Measurements from ENCODE around the gene USF1. TPM values are rescaled to one million over a fixed set of nuclear protein-coding genes. Genes with fewer than 3 reads are reported as not detected.

USF1 gene
- total and polyA plus RNA-seq, 2 experiments from 2014 or later = 23.8 to 74.8 TPM

DNA sequence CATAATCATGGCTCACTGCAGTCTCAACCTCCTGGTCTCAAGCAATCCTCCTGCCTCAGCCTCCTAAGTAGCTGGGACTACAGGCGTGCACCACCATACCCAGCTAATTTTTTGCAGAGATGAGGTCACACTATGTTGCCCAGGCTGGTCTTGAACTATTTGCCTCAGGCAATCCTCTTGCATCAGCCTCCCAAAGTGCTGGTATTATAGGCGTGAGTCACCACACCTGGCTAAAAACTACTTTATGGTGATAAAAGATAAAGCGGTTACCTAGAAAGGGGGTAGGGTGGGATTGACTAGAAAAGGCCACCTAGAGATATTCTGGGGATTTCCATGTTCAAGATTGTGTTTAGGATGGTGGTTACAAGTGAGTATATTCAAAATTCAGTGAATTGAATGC is 12.0 kb downstream of the USF1 start:
- Histone ChIP-seq H4K20me1 (replicated peaks; ENCODE audit: insufficient read depth) (no peaks in the 10 kb centered on the region), H2AFZ (no peak overlapping the region), H3K9me2 (ENCODE audit: insufficient read depth) (no peaks in the 10 kb centered on the region), H3K36me3 (ENCODE audit: insufficient read depth) (no peaks in the 10 kb centered on the region), H3K27me3 (ENCODE audit: insufficient read depth) (no peaks in the 10 kb centered on the region), H3F3A (replicated peaks; ENCODE audit: low read depth) (peaks cover 19% of the 10 kb centered on the region), H3K79me2 (replicated peaks; ENCODE audit: insufficient read depth) (peaks cover 16% of the 10 kb centered on the region), H3K27ac (ENCODE audit: low read depth) (0 out of 2 replicates have a peak overlapping the region, but pooled peaks have one; percentile 26), H3K4me1 (ENCODE audit: insufficient read depth) (peaks cover 29% of the 10 kb centered on the region), H3K4me3 (no peak overlapping the region), H3K4me2 (no peak overlapping the region)
- ATAC-seq (no peak), DNase-seq (ENCODE audit: low spot score) (no peak)
- Mint-ChIP-seq H3K4me3 (no peak overlapping the region), H3K36me3 (ENCODE audit: low read depth) (peaks cover 12% of the 10 kb centered on the region; the same call in 2 of the 3 replicates), H3K4me1 (peaks cover 31% of the 10 kb centered on the region), H3K27ac (no peak overlapping the region), H3K27me3 (ENCODE audit: insufficient read depth, low read depth, poor library complexity) (peaks cover 3% of the 10 kb centered on the region), H3K9me3 (peaks cover 12% of the 10 kb centered on the region; the same call in 2 of the 3 replicates)
- TF ChIP-seq, protein P1, sequence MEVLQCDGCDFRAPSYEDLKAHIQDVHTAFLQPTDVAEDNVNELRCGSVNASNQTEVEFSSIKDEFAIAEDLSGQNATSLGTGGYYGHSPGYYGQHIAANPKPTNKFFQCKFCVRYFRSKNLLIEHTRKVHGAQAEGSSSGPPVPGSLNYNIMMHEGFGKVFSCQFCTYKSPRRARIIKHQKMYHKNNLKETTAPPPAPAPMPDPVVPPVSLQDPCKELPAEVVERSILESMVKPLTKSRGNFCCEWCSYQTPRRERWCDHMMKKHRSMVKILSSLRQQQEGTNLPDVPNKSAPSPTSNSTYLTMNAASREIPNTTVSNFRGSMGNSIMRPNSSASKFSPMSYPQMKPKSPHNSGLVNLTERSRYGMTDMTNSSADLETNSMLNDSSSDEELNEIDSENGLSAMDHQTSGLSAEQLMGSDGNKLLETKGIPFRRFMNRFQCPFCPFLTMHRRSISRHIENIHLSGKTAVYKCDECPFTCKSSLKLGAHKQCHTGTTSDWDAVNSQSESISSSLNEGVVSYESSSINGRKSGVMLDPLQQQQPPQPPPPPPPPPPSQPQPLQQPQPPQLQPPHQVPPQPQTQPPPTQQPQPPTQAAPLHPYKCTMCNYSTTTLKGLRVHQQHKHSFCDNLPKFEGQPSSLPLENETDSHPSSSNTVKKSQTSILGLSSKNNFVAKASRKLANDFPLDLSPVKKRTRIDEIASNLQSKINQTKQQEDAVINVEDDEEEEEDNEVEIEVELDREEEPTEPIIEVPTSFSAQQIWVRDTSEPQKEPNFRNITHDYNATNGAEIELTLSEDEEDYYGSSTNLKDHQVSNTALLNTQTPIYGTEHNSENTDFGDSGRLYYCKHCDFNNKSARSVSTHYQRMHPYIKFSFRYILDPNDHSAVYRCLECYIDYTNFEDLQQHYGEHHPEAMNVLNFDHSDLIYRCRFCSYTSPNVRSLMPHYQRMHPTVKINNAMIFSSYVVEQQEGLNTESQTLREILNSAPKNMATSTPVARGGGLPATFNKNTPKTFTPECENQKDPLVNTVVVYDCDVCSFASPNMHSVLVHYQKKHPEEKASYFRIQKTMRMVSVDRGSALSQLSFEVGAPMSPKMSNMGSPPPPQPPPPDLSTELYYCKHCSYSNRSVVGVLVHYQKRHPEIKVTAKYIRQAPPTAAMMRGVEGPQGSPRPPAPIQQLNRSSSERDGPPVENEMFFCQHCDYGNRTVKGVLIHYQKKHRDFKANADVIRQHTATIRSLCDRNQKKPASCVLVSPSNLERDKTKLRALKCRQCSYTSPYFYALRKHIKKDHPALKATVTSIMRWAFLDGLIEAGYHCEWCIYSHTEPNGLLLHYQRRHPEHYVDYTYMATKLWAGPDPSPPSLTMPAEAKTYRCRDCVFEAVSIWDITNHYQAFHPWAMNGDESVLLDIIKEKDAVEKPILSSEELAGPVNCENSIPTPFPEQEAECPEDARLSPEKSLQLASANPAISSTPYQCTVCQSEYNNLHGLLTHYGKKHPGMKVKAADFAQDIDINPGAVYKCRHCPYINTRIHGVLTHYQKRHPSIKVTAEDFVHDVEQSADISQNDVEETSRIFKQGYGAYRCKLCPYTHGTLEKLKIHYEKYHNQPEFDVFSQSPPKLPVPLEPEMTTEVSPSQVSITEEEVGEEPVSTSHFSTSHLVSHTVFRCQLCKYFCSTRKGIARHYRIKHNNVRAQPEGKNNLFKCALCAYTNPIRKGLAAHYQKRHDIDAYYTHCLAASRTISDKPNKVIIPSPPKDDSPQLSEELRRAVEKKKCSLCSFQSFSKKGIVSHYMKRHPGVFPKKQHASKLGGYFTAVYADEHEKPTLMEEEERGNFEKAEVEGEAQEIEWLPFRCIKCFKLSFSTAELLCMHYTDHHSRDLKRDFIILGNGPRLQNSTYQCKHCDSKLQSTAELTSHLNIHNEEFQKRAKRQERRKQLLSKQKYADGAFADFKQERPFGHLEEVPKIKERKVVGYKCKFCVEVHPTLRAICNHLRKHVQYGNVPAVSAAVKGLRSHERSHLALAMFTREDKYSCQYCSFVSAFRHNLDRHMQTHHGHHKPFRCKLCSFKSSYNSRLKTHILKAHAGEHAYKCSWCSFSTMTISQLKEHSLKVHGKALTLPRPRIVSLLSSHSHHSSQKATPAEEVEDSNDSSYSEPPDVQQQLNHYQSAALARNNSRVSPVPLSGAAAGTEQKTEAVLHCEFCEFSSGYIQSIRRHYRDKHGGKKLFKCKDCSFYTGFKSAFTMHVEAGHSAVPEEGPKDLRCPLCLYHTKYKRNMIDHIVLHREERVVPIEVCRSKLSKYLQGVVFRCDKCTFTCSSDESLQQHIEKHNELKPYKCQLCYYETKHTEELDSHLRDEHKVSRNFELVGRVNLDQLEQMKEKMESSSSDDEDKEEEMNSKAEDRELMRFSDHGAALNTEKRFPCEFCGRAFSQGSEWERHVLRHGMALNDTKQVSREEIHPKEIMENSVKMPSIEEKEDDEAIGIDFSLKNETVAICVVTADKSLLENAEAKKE (CRISPR knock-in tag; IDR thresholded peaks at IDR 0.05) = no peak
- TF ChIP-seq, protein P2, sequence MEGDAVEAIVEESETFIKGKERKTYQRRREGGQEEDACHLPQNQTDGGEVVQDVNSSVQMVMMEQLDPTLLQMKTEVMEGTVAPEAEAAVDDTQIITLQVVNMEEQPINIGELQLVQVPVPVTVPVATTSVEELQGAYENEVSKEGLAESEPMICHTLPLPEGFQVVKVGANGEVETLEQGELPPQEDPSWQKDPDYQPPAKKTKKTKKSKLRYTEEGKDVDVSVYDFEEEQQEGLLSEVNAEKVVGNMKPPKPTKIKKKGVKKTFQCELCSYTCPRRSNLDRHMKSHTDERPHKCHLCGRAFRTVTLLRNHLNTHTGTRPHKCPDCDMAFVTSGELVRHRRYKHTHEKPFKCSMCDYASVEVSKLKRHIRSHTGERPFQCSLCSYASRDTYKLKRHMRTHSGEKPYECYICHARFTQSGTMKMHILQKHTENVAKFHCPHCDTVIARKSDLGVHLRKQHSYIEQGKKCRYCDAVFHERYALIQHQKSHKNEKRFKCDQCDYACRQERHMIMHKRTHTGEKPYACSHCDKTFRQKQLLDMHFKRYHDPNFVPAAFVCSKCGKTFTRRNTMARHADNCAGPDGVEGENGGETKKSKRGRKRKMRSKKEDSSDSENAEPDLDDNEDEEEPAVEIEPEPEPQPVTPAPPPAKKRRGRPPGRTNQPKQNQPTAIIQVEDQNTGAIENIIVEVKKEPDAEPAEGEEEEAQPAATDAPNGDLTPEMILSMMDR (conservative IDR thresholded peaks at IDR 0.05; ENCODE audit: low read depth in 2 of 2) = no peak
- TF ChIP-seq, protein P3, sequence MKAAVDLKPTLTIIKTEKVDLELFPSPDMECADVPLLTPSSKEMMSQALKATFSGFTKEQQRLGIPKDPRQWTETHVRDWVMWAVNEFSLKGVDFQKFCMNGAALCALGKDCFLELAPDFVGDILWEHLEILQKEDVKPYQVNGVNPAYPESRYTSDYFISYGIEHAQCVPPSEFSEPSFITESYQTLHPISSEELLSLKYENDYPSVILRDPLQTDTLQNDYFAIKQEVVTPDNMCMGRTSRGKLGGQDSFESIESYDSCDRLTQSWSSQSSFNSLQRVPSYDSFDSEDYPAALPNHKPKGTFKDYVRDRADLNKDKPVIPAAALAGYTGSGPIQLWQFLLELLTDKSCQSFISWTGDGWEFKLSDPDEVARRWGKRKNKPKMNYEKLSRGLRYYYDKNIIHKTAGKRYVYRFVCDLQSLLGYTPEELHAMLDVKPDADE (IDR thresholded peaks at IDR 0.05) = no peak
- no peak for TF ChIP-seq EZH2phosphoT487 (IDR thresholded peaks at IDR 0.05; ENCODE audit: unreplicated experiment)
- TF ChIP-seq STAT1 (IDR thresholded peaks at IDR 0.05; ENCODE audit: unreplicated experiment) = no peak
- TF ChIP-seq EZH2 (IDR thresholded peaks at IDR 0.05; ENCODE audit: low read depth, unreplicated experiment) = no peak

All from GM23338 (cell line).